RWPE2 (cell line): ENCODE data around the gene CFAP73.
"Not testable (repeated sequence)": the region's sequence is repeated elsewhere in the genome, so short reads cannot be mapped to it uniquely, and the experiment has no call there.

ENCODE experiments used
- ATAC-seq: fragments of 200-7000 bp; cut with Tn5 transposase; 3 replicates; pipeline ENCODE4 v1.9.1; 2021; ENCODE audit warnings: low read depth
- DNase-seq: peaks from one replicate; pipeline ENCODE4 v3.0.0-alpha.2; 2020; ENCODE audit warnings: low spot score
- H3K27ac ChIP-seq: fragments of 450-650 bp; 2 replicates; pipeline ENCODE4 v1.5.1; 2017; ENCODE audit warnings: mild to moderate bottlenecking; ENCODE audit not compliant: poor library complexity, severe bottlenecking
- H3K27me3 ChIP-seq: fragments of 250-450 bp; sonication (Bioruptor Pico); 2 replicates; pipeline ENCODE4 v1.5.1; 2021; ENCODE audit warnings: mild to moderate bottlenecking, moderate library complexity; ENCODE audit not compliant: insufficient read depth, poor library complexity, severe bottlenecking
- H3K36me3 ChIP-seq: fragments of 250-450 bp; sonication (Bioruptor Pico); 2 replicates; pipeline ENCODE4 v1.5.1; 2020; ENCODE audit warnings: low read depth, mild to moderate bottlenecking, moderate library complexity
- H3K4me1 ChIP-seq: fragments of 250-450 bp; sonication (Bioruptor Pico); 2 replicates; pipeline ENCODE4 v1.5.1; 2021; ENCODE audit warnings: mild to moderate bottlenecking, moderate library complexity; ENCODE audit not compliant: insufficient read depth, poor library complexity, severe bottlenecking
- H3K4me3 ChIP-seq: fragments of 250-450 bp; sonication (Bioruptor Pico); 2 replicates; pipeline ENCODE4 v1.5.1; 2021; ENCODE audit warnings: mild to moderate bottlenecking, moderate library complexity; ENCODE audit not compliant: severe bottlenecking
- H3K9me3 ChIP-seq: fragments of 250-450 bp; sonication (Bioruptor Pico); 2 replicates; pipeline ENCODE4 v1.5.1; 2021; ENCODE audit warnings: mild to moderate bottlenecking, moderate library complexity; ENCODE audit not compliant: severe bottlenecking
- CTCF ChIP-seq: fragments of 450-650 bp; IDR thresholded peaks from one replicate; pipeline ENCODE4 v1.5.1; 2017; ENCODE audit warnings: mild to moderate bottlenecking, moderate library complexity; ENCODE audit not compliant: poor library complexity, severe bottlenecking

The CFAP73 gene

DNA sequence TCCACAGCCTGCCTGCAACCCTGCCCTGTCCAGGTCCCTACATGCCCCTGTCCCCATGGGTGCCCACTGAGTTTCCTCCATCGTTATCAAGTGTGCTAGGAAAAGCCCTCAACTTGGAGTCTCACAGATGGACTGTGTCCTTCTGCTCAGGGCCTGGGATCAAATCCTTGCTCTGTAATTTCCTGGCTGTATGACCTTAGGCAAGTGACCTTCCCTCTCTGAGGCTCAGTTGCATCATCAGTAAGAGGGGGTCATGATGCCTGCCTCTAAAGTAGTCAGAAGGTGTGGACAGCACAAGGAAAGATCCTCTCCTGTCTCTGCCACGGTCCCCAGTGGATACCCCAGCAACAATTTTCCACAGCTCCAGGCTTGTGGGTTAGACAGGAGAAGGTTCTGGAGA lies 36.1 kb upstream of the CFAP73 start:
- no peak for ATAC-seq
- H3K9me3 ChIP-seq = no peaks in the 10 kb centered on the region
- H3K27ac ChIP-seq = no peak overlapping the region
- TF ChIP-seq CTCF = no peak
- no peaks in the 10 kb centered on the region for H3K27me3 ChIP-seq
- no peak overlapping the region for H3K4me3 ChIP-seq
- no peaks in the 10 kb centered on the region for H3K4me1 ChIP-seq
- H3K36me3 ChIP-seq = no peaks in the 10 kb centered on the region
- no peak for DNase-seq

DNA sequence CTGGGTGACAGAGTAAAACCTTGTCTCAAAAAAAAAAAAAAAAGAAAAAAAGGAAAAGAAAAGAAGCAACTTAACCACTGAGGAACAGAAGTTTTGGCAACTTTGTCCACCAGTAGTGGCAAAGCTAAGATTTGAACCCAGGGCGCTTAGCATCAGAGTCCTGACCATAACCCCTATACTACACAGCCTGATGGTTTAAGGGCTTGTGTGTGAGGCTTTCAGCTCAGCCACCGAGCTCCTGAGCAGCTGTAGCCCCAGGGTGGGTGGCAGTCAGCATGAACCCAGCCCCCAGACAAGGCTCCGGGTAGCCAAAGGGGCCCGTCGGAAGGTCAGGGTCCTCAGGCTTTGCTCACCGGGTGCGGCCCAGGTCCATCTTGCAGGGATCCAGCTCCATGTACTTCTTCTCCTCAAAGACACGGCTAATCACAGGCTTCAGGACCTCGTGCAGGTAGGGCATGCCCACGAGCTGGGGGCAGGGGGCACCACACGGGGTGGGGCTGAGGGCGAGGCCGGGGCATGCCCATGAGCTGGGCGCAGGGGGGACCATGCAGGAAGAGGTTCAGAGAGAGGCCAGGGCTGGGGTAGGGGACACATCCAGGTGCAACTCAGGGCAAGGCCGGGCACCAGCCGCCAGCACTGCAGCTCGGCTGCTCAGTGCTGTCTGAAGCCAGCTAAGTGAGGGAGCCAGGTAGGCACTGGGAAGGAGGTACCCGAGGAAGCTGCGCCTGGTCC lies 34.9 kb upstream of the CFAP73 start:
- no peak for TF ChIP-seq CTCF

GRCh38 chr12:113115455-113116126 lies 33.9 kb upstream of the CFAP73 start:
- Histone ChIP-seq H3K36me3 (no peaks in the 10 kb centered on the region), H3K9me3 (no peaks in the 10 kb centered on the region), H3K4me3 (no peak overlapping the region), H3K27me3 (no peaks in the 10 kb centered on the region), H3K4me1 (no peaks in the 10 kb centered on the region), H3K27ac (no peak overlapping the region)
- TF ChIP-seq CTCF = no peak
- ATAC-seq (no peak), DNase-seq (no peak)

More for the DNA sequence above, 34.9 kb upstream of the CFAP73 start:
- Histone ChIP-seq H3K36me3 (no peaks in the 10 kb centered on the region), H3K4me1 (no peaks in the 10 kb centered on the region), H3K4me3 (no peak overlapping the region), H3K27me3 (no peaks in the 10 kb centered on the region), H3K27ac (no peak overlapping the region), H3K9me3 (no peaks in the 10 kb centered on the region)
- DNase-seq (no peak), ATAC-seq (no peak)

DNA sequence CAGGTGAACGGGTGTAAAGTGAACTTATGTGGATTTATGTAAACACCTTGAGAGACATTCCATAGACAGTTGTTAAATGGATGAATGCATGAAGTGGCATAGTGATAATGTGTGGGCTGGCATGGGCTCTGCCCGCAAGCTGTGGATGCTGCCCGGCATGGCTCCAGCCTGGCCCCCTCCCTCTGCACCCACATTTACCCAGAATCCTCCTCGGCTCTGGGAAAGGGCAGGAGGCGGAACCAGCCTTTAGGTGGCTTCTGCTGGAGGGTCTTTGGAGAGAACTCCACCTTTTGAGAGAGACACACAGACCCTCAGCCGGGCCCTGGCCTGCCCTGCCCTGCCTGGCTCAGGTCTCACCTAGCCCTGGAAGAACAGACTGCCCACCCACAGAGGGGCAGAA lies 32.6 kb upstream of the CFAP73 start:
- Histone ChIP-seq H3K4me3 (no peak overlapping the region), H3K36me3 (no peaks in the 10 kb centered on the region), H3K27ac (no peak overlapping the region), H3K9me3 (no peaks in the 10 kb centered on the region), H3K27me3 (no peaks in the 10 kb centered on the region), H3K4me1 (no peaks in the 10 kb centered on the region)
- DNase-seq = no peak
- no peak for ATAC-seq
- no peak for TF ChIP-seq CTCF

DNA sequence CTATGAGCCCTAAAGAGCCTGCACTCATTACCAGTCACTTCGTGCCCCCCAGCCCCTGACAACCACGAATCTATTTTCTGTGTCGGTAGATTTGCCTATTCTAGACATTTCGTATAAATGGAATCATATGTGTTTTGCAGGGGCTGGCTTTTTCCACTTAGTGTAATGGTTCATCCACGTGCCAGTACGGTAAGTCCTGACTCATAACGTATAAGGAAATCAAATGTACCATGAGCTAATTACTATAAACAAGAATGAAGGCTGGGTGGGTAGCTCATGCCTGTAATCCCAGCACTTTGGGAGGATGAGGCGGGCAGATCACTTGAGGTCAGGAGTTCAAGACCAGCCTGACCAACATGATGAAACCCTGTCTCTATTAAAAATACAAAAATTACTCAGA lies 31.8 kb upstream of the CFAP73 start:
- H3K27me3 ChIP-seq, H3K4me1 ChIP-seq, H3K4me3 ChIP-seq, ATAC-seq, H3K27ac ChIP-seq, H3K9me3 ChIP-seq, DNase-seq, H3K36me3 ChIP-seq: not testable (repeated sequence)
